Measurements from ENCODE around the gene CCDC102A. TPM values are rescaled to one million over a fixed set of nuclear protein-coding genes. Genes with fewer than 3 reads are reported as not detected.

The CCDC102A gene
- total RNA-seq, 1 experiment from 2014 or later: 4.5 TPM

- H3K36me3 ChIP-seq (ENCODE audit: control insufficient read depth in 1 of 2, insufficient read depth in 2 of 2, low read length in 2 of 2): no peaks in the 10 kb centered on the region
- H3K9me3 ChIP-seq (ENCODE audit: control insufficient read depth in 1 of 2, insufficient read depth in 1 of 2, low read depth in 1 of 2, low read length in 2 of 2): no peaks in the 10 kb centered on the region
- no peak for DNase-seq (ENCODE audit: low read depth, low spot score)
- intact Hi-C loops (cut with micrococcal nuclease): loop anchor here (5.0 kb wide), 2 partner anchors 285 to 430 kb away; no protein-coding TSS in a partner anchor
- no peak overlapping the region for H3K9ac ChIP-seq (ENCODE audit: low read length)
- no peak overlapping the region for H3K27ac ChIP-seq (ENCODE audit: low read depth, low read length)
- BruUV-seq (replicated peaks): no TSS peak
- no peak overlapping the region for H3K4me3 ChIP-seq (replicated peaks in 1 of 2; ENCODE audit: low read depth in 1 of 2, low read length in 2 of 2)
- ChIA-PET RAD21 (ENCODE audit: low non-redundant PET in 1 of 2, low total read pairs in 2 of 2, uncharacterized antibody in 2 of 2, unreplicated experiment in 2 of 2) (no interaction called here), CTCF (interaction anchor here (2.4 kb wide), 1 partner anchor 13 kb away, joined by 9 read pairs; no protein-coding TSS in a partner anchor), POLR2A (no interaction called here)
- H3K9me2 ChIP-seq (ENCODE audit: insufficient read depth): no peaks in the 10 kb centered on the region
- H3K4me1 ChIP-seq (ENCODE audit: control insufficient read depth in 1 of 2, insufficient read depth in 2 of 2, low read length in 2 of 2): no peaks in the 10 kb centered on the region
- no peak overlapping the region for H3K4me2 ChIP-seq (ENCODE audit: low read length)
- no peak overlapping the region for H2AFZ ChIP-seq (ENCODE audit: low read depth, low read length, poor library complexity, severe bottlenecking)
- no peaks in the 10 kb centered on the region for H3K27me3 ChIP-seq (ENCODE audit: insufficient read depth, low read length)
- TF ChIP-seq SRF (IDR thresholded peaks at IDR 0.05; ENCODE audit: low read depth) (no peak), CBX3 (IDR thresholded peaks at IDR 0.05; ENCODE audit: low read depth) (no peak)
- ATAC-seq: no peak
- no peaks in the 10 kb centered on the region for H4K20me1 ChIP-seq (ENCODE audit: insufficient read depth)
- no peaks in the 10 kb centered on the region for H3K79me2 ChIP-seq (ENCODE audit: insufficient read depth, low read length)
These were observed 41.4 kb upstream of the CCDC102A start for GRCh38 chr16:57577691-57578224.

- POLR2A ChIA-PET: no interaction called here
- DNase-seq (ENCODE audit: low read depth, low spot score) (no peak), ATAC-seq (no peak)
- Histone ChIP-seq H3K4me2 (ENCODE audit: low read length) (no peak overlapping the region), H3K4me3 (replicated peaks in 1 of 2; ENCODE audit: low read depth in 1 of 2, low read length in 2 of 2) (no peak overlapping the region), H3K36me3 (ENCODE audit: control insufficient read depth in 1 of 2, insufficient read depth in 2 of 2, low read length in 2 of 2) (no peaks in the 10 kb centered on the region), H3K9me3 (ENCODE audit: control insufficient read depth in 1 of 2, insufficient read depth in 1 of 2, low read depth in 1 of 2, low read length in 2 of 2) (no peaks in the 10 kb centered on the region), H3K9ac (ENCODE audit: low read length) (no peak overlapping the region), H3K27ac (ENCODE audit: low read depth, low read length) (no peak overlapping the region), H4K20me1 (ENCODE audit: insufficient read depth) (no peaks in the 10 kb centered on the region), H2AFZ (ENCODE audit: low read depth, low read length, poor library complexity, severe bottlenecking) (no peak overlapping the region), H3K4me1 (ENCODE audit: control insufficient read depth in 1 of 2, insufficient read depth in 2 of 2, low read length in 2 of 2) (no peaks in the 10 kb centered on the region), H3K79me2 (ENCODE audit: insufficient read depth, low read length) (no peaks in the 10 kb centered on the region), H3K27me3 (ENCODE audit: insufficient read depth, low read length) (no peaks in the 10 kb centered on the region), H3K9me2 (ENCODE audit: insufficient read depth) (no peaks in the 10 kb centered on the region)
- no TSS peak for BruUV-seq (replicated peaks)
- intact Hi-C loops (cut with micrococcal nuclease): loop anchor here (5.0 kb wide), 2 partner anchors 285 to 430 kb away; no protein-coding TSS in a partner anchor
- CTCF ChIA-PET: interaction anchor here (0.6 to 2.4 kb wide), 7 partner anchors 14 to 425 kb away, joined by 3 to 10 read pairs (median 5); partner anchors contain the start of gene KATNB1
- TF ChIP-seq POLR2A (IDR thresholded peaks at IDR 0.05; ENCODE audit: borderline replicate concordance, extremely low read depth, insufficient read depth, insufficient read length): no peak
- TF ChIP-seq ATF3 (IDR thresholded peaks at IDR 0.05): no peak
- TF ChIP-seq EGR1 (IDR thresholded peaks at IDR 0.05; ENCODE audit: low read depth): no peak
- no peak for TF ChIP-seq ZNF274 (IDR thresholded peaks at IDR 0.05; ENCODE audit: low read depth, low read length)
- RAD21 ChIA-PET (ENCODE audit: low non-redundant PET in 1 of 2, low total read pairs in 2 of 2, uncharacterized antibody in 2 of 2, unreplicated experiment in 2 of 2): interaction anchor here in 1 of 2 experiments (1.7 kb wide), 1 partner anchor 14 kb away, joined by 6 read pairs; no protein-coding TSS in a partner anchor
These were observed 40.8 kb upstream of the CCDC102A start for GRCh38 chr16:57577214-57577613.

All from HCT116 (cell line).